HG02943 (cell line): ENCODE measurements around the gene KLK1.
"Not testable (repeated sequence)": the region's sequence is repeated elsewhere in the genome, so short reads cannot be mapped to it uniquely, and the experiment has no call there.

Source experiments
- ATAC-seq: cut with Tn5 transposase; IDR thresholded peaks from one replicate; pipeline ENCODE4 v1.9.1; 2021; ENCODE audit warnings: mild to moderate bottlenecking, low read depth, moderate library complexity; ENCODE audit not compliant: unreplicated experiment

Gene KLK1

GRCh38 chr19:50794074-50794875, 29.3 kb downstream of the KLK1 start:
- no peak for ATAC-seq

GRCh38 chr19:50793558-50794065, 30.0 kb downstream of the KLK1 start:
- no peak for ATAC-seq

- ATAC-seq, result no peak
These were observed 31.0 kb downstream of the KLK1 start for GRCh38 chr19:50792272-50793250.

GRCh38 chr19:50791594-50792271, 31.9 kb downstream of the KLK1 start:
- no peak for ATAC-seq

GRCh38 chr19:50790922-50791467, 32.6 kb downstream of the KLK1 start:
- ATAC-seq, result no peak

GRCh38 chr19:50790396-50790795, 33.2 kb downstream of the KLK1 start, which contains the start of gene ACP4:
TSS of gene ACP4 (plus strand) at chr19:50790415. CDS start at chr19:50790415, 0 bp downstream.
- no peak for ATAC-seq

GRCh38 chr19:50785329-50785728, 38.3 kb downstream of the KLK1 start:
- no peak for ATAC-seq

GRCh38 chr19:50784710-50785109, 38.9 kb downstream of the KLK1 start:
- no peak for ATAC-seq

- ATAC-seq, result not testable (repeated sequence)
These were observed 39.8 kb downstream of the KLK1 start for GRCh38 chr19:50783848-50784152.

GRCh38 chr19:50780753-50781435, 42.7 kb downstream of the KLK1 start:
- ATAC-seq, result no peak

GRCh38 chr19:50779504-50780457, 43.8 kb downstream of the KLK1 start:
- no peak for ATAC-seq

GRCh38 chr19:50778906-50779430, 44.6 kb downstream of the KLK1 start:
- ATAC-seq, result no peak

GRCh38 chr19:50777830-50778303, 45.7 kb downstream of the KLK1 start:
- ATAC-seq, result no peak

- ATAC-seq, result no peak
These were observed 46.3 kb downstream of the KLK1 start for GRCh38 chr19:50777261-50777660.

- ATAC-seq, result no peak
These were observed 47.5 kb downstream of the KLK1 start for GRCh38 chr19:50776131-50776530.

GRCh38 chr19:50773454-50773853, 50.1 kb downstream of the KLK1 start:
- not testable (repeated sequence) for ATAC-seq

- not testable (repeated sequence) for ATAC-seq
These were observed 50.7 kb downstream of the KLK1 start for GRCh38 chr19:50772912-50773311.

- ATAC-seq, result no peak
These were observed 51.1 kb downstream of the KLK1 start for GRCh38 chr19:50772476-50772875.
